Measurements from ENCODE around the gene F10.
"Not testable (repeated sequence)": the region's sequence is repeated elsewhere in the genome, so short reads cannot be mapped to it uniquely, and the experiment has no call there.

F10 gene

GRCh38 chr13:113122550-113123225 lies at the start of gene F10:
TSS of gene F10 (plus strand) at chr13:113122799. CDS start at chr13:113122856, 57 bp downstream.
- no peak for DNase-seq

- DNase-seq: no peak
Observed at GRCh38 chr13:113073942-113074341, 48.7 kb upstream of the F10 start.

GRCh38 chr13:113074401-113074800 lies 48.2 kb upstream of the F10 start:
- DNase-seq: no peak

GRCh38 chr13:113074876-113075275 lies 47.7 kb upstream of the F10 start:
- DNase-seq: no peak

GRCh38 chr13:113075711-113076110 lies 46.9 kb upstream of the F10 start:
- no peak for DNase-seq

- no peak for DNase-seq
Observed at GRCh38 chr13:113076681-113077401, 45.8 kb upstream of the F10 start.

GRCh38 chr13:113077566-113077952 lies 45.0 kb upstream of the F10 start:
- no peak for DNase-seq

GRCh38 chr13:113077953-113078901 lies 44.4 kb upstream of the F10 start:
- no peak for DNase-seq

- no peak for DNase-seq
Observed at GRCh38 chr13:113078902-113079780, 43.5 kb upstream of the F10 start.

- not testable (repeated sequence) for DNase-seq
Observed at GRCh38 chr13:113079781-113080080, 42.9 kb upstream of the F10 start.

GRCh38 chr13:113080361-113080831 lies 42.2 kb upstream of the F10 start:
- DNase-seq: no peak

- no peak for DNase-seq
Observed at GRCh38 chr13:113080901-113081521, 41.6 kb upstream of the F10 start.

- DNase-seq: no peak
Observed at GRCh38 chr13:113082198-113083021, 40.2 kb upstream of the F10 start.

- DNase-seq: no peak
Observed at GRCh38 chr13:113083022-113083373, 39.6 kb upstream of the F10 start.

GRCh38 chr13:113083402-113084061 lies 39.1 kb upstream of the F10 start:
- DNase-seq: no peak

- no peak for DNase-seq
Observed at GRCh38 chr13:113084094-113084942, 38.3 kb upstream of the F10 start.

- no peak for DNase-seq
Observed at GRCh38 chr13:113084943-113085540, 37.6 kb upstream of the F10 start.

GRCh38 chr13:113086031-113086750 lies 36.4 kb upstream of the F10 start:
- DNase-seq: no peak

All from stimulated activated CD4-positive, alpha-beta T cell treated with anti-CD3 and anti-CD28 coated beads, Interleukin-1b, Interleukin-23, amount 100 ng/mL, for 48 hours (primary cell).